ENCODE results near the gene ELANE. TPM values are rescaled to one million over a fixed set of nuclear protein-coding genes. Genes with fewer than 3 reads are reported as not detected.
A peak's percentile ranks its signal among the peaks of the same experiment; 100 is the strongest.
"Not testable (repeated sequence)": the region's sequence is repeated elsewhere in the genome, so short reads cannot be mapped to it uniquely, and the experiment has no call there.

The ELANE gene
- total RNA-seq, 1 donor from 2014 or later, result not detected

- Mint-ChIP-seq H3K27me3 (no peaks in the 10 kb centered on the region), H3K4me3 (ENCODE audit: low read depth) (no peak overlapping the region), H3K4me1 (ENCODE audit: low read depth) (no peaks in the 10 kb centered on the region), H3K36me3 (ENCODE audit: insufficient read depth) (peaks cover 29% of the 10 kb centered on the region), H3K9me3 (ENCODE audit: low read depth) (peaks cover 4% of the 10 kb centered on the region), H3K27ac (peak overlapping the region; percentile 52)
- TF ChIP-seq, protein P1, sequence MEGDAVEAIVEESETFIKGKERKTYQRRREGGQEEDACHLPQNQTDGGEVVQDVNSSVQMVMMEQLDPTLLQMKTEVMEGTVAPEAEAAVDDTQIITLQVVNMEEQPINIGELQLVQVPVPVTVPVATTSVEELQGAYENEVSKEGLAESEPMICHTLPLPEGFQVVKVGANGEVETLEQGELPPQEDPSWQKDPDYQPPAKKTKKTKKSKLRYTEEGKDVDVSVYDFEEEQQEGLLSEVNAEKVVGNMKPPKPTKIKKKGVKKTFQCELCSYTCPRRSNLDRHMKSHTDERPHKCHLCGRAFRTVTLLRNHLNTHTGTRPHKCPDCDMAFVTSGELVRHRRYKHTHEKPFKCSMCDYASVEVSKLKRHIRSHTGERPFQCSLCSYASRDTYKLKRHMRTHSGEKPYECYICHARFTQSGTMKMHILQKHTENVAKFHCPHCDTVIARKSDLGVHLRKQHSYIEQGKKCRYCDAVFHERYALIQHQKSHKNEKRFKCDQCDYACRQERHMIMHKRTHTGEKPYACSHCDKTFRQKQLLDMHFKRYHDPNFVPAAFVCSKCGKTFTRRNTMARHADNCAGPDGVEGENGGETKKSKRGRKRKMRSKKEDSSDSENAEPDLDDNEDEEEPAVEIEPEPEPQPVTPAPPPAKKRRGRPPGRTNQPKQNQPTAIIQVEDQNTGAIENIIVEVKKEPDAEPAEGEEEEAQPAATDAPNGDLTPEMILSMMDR (IDR thresholded peaks at IDR 0.05; ENCODE audit: unreplicated experiment), result no peak
- DNase-seq (ENCODE audit: low spot score, unreplicated experiment), result no peak
Observed at GRCh38 chr19:815079-815774, 36.9 kb upstream of the ELANE start.

DNA sequence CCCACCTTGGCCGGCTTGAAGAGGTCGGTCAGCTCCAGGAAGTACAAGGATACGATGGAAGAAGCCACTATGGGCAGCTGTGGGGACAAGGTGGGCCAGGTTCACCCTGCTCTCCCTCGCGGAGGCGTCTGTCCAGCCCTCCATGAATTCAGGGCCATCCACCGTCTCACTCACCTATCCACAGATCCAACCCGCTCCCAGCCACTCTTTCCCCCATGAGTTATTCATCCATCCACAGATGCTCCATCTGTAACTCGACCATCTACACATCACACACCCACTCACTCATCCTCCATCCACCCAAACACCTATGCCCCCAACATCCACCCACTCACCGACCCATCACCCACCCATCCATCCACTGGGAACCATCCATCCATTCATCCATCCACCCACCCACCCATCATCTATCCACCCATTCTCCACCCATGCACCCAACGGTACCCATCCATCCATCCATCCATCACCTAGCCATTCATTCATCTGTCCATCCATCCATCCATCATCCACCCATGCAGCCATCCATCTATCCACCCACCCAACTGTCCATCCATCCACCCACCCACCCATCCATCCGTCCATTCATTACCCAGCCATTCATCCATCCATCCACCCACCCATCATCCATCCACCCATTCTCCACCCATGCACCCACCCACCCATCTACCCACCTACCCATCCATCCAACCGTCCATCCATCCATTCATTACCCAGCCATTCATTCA lies 36.2 kb upstream of the ELANE start:
- Mint-ChIP-seq H3K27ac (no peak overlapping the region), H3K4me3 (ENCODE audit: low read depth) (no peak overlapping the region)
- TF ChIP-seq, protein P1 (IDR thresholded peaks at IDR 0.05; ENCODE audit: unreplicated experiment), result no peak

DNA sequence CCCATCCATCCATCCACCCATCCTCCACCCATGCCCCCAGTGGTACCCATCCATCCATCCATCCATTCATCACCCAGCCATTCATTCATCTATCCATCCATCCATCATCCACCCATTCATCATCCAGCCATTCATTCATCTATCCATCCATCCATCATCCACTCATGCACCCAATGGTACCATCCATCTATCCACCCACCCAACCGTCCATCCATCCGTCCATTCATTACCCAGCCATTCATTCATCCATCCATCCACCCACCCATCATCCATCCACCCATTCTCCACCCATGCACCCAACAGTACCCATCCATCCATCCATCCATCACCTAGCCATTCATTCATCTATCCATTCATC lies 35.6 kb upstream of the ELANE start:
- Mint-ChIP-seq H3K4me3 (ENCODE audit: low read depth) (no peak overlapping the region), H3K27ac (no peak overlapping the region), H3K9me3 (ENCODE audit: low read depth) (peaks cover 4% of the 10 kb centered on the region), H3K36me3 (ENCODE audit: insufficient read depth) (peaks cover 23% of the 10 kb centered on the region), H3K4me1 (ENCODE audit: low read depth) (no peaks in the 10 kb centered on the region), H3K27me3 (no peaks in the 10 kb centered on the region)
- no peak for DNase-seq (ENCODE audit: low spot score, unreplicated experiment)
- TF ChIP-seq, protein P1 (IDR thresholded peaks at IDR 0.05; ENCODE audit: unreplicated experiment), result no peak

More for the DNA sequence above, 36.2 kb upstream of the ELANE start:
- Mint-ChIP-seq H3K4me1 (ENCODE audit: low read depth) (no peaks in the 10 kb centered on the region), H3K27me3 (no peaks in the 10 kb centered on the region), H3K36me3 (ENCODE audit: insufficient read depth) (peaks cover 26% of the 10 kb centered on the region), H3K9me3 (ENCODE audit: low read depth) (peaks cover 4% of the 10 kb centered on the region)
- no peak for DNase-seq (ENCODE audit: low spot score, unreplicated experiment)

DNA sequence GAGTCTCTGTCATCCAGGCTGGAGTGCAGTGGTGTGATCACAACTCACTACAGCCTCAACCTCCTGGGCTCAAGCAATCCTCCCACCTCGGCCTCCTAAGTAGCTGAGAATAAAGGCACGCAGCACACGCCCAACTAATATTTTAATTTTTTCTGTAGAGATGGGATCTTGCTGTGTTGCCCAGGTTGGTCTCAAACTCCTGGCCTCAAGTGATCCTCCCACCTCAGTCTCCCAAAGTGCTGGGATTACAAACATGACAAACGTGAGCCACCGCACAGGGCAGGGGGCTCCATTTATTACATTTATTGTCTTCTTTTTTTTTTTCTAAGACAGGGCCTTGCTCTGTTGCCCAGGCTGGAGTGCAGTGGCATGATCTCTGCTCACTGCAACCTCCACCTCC lies 31.9 kb upstream of the ELANE start:
- not testable (repeated sequence) for H3K9me3 Mint-ChIP-seq (ENCODE audit: low read depth); H3K4me1 Mint-ChIP-seq (ENCODE audit: low read depth); DNase-seq (ENCODE audit: low spot score, unreplicated experiment); H3K36me3 Mint-ChIP-seq (ENCODE audit: insufficient read depth); H3K27me3 Mint-ChIP-seq; H3K27ac Mint-ChIP-seq
- H3K4me3 Mint-ChIP-seq (ENCODE audit: low read depth), result peak overlapping the region; percentile 74

GRCh38 chr19:821231-821824 lies 30.8 kb upstream of the ELANE start:
- H3K36me3 Mint-ChIP-seq (ENCODE audit: insufficient read depth), result peaks cover 5% of the 10 kb centered on the region
- DNase-seq (ENCODE audit: low spot score, unreplicated experiment), result peak; percentile 45
- peak overlapping the region; percentile 74 for H3K4me3 Mint-ChIP-seq (ENCODE audit: low read depth)
- TF ChIP-seq, protein P1 (IDR thresholded peaks at IDR 0.05; ENCODE audit: unreplicated experiment), result no peak
- no peaks in the 10 kb centered on the region for H3K27me3 Mint-ChIP-seq
- peaks cover 3% of the 10 kb centered on the region for H3K9me3 Mint-ChIP-seq (ENCODE audit: low read depth)
- peaks cover 2% of the 10 kb centered on the region for H3K4me1 Mint-ChIP-seq (ENCODE audit: low read depth)
- H3K27ac Mint-ChIP-seq, result no peak overlapping the region

All from progenitor cell of endocrine pancreas (in vitro differentiated cells).